Eye (tissue), 1 donor: ENCODE measurements around the gene HORMAD2.

Source experiments
- DNase-seq: peaks from one replicate; pipeline ENCODE4 v3.0.0-alpha.2; 2015

Gene HORMAD2, protein sequence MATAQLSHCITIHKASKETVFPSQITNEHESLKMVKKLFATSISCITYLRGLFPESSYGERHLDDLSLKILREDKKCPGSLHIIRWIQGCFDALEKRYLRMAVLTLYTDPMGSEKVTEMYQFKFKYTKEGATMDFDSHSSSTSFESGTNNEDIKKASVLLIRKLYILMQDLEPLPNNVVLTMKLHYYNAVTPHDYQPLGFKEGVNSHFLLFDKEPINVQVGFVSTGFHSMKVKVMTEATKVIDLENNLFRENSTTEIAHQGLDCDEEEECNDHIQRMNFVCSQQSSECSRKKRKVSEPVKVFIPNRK

DNA sequence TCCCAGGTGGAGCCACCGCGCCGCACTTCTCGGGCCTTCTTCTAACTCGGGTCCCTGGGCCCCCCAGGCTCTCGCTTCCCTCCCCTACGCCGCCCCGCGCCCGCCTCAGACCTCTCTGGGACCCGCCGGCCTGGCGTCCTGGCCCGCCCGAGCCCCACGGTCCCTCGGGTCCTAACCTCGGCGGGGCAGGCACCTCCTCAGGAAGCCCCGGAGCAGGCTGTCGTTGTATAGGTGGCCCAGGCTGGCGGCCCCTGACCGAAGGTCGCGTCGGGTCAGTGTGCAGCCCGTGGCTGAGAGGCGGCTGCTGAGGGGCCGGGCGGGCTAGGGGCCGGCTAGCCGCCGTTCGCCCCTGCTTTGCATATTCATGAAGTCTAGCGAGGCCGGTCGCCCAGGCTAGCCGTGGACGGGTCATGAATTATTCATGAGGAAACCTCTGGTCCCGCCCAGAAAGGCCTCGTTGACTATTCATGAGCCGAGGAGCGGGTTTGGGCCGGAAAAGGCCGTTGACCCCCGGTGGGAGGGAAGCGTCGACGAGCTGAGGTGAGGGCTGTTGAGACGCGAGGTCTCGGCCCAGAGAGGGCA lies at the start of gene HORMAD2:
TSS of gene HORMAD2 (plus strand) at position 513 of the 582 bp plus-strand sequence. CDS start 13,489 bp downstream, outside the sequence.
- peak; percentile 93 for DNase-seq

DNA sequence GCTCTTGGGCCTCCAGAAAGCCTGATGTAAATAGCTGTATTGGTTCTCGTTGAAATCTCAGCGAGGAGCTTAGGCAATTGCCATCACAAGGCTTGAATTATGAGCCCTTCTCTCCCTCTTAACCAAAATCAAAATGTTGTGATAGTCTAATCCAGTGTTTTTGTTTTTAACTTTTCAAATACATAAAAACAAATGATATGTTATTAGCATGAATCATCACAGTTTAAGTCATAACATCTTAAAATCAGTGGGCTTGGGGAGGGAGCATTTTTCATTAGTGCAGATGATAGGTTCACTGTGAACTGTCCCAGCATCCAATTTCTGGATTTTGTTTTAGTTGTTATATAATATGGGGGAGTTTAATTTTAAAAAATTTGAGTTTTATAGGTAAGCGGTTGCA lies 48.9 kb upstream of the HORMAD2 start:
- no peak for DNase-seq

DNA sequence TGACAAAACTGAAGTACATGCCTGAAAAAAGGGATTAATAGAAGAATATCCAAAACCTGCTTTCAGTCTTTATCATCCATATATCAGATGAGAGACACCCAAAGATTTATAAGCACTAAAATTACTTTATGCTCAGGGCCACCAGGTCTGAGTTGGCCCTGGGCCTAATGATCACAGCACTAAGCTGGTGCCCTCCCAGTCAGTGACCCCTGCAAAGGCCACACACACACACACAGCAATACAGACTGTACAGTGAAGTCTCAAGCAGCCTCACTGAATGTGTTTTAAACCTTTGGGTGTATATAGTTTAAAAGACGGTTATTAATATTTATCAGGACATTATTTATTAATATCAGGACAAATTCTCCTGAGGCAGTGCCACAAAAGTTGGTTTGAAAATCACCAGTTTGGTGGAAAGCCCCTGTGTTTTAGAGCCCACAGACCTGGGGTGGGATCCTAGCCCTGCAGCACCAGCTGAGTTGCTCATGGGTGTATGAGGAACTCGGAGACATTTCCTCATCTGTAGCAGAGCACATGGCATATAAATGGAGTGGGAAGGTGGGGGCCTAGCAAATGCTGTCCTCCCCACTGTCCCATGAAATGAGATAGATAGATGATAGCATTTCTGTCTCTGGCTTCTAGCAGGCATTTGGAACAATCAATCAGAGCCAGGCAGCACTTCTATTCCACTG lies 48.4 kb upstream of the HORMAD2 start:
- no peak for DNase-seq

DNA sequence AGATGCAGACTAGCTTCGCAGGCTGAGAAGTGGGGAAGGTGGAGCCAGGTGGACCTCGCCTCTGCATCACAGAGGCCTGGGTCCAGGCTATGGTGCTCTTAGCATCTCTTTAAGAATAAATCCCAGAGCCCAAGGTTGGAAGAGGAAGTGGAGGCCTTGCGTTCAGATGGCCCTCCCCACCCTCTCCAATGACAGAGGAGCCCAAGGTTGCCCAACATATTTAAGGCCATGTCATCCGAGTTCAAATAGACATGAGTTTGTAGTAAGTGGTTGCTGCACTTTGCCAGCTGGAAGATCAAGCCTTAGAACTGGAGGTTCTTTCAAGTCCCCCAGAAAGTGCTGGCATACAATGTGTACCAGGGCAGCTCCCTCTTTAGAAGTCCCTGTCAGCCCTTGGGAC lies 47.1 kb upstream of the HORMAD2 start:
- no peak for DNase-seq

DNA sequence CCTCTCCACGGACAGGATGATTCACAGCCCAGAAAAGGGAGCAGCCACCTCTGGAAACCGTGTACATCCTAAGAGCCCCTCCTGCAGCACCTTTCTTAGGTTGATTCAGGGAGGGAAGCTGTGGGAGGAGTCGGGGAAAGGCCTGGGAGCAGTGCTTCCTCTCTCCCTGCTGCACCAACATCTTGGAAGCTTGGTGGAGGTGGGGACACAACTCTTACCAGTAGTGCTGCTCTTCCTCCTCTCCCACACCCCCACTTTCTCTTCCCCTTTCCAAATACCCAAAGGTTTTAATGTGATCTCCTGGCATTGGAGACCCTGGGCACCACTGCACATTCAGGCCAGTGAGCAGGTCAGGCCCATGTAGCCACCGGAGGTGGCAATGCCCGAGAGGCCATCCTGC lies 46.4 kb upstream of the HORMAD2 start:
- no peak for DNase-seq

DNA sequence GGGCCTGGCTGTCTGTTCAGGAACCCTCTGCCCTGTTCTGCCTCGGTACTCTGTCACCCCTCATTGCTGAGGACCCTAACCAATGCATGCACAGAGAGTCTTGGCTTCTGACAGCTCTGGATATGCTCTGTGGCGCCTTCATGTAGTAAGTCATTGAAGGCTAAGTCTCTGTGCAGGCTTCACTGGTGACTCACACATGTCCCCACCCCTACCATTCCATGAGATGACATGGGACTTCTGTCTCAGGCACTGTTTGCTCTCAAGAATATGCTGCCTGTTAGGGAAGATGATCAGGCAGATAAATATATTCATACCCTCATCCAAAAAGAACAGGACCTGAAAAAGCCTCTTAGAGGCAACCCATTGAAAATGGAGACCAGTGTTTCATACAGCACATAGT lies 43.6 kb upstream of the HORMAD2 start:
- no peak for DNase-seq

DNA sequence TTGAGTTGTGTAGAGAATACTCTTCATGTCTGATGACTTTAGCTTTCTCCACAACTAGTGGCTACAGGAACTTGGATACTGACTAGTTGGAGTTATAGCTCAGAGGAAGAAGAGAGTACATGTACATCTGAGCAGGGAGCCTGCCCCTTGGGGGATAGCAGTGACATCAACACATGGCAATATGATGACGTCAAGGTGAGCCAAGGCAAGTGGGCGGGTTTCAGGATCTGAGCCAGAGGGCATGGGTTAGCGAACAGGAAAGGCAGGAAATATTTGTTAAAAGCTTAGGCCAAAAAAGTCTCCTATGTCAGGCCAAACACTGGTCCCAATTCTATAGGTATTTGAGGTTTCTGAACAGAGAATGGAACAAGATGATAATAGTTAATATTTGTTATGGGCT lies 42.0 kb upstream of the HORMAD2 start:
- peak; percentile 19 for DNase-seq

DNA sequence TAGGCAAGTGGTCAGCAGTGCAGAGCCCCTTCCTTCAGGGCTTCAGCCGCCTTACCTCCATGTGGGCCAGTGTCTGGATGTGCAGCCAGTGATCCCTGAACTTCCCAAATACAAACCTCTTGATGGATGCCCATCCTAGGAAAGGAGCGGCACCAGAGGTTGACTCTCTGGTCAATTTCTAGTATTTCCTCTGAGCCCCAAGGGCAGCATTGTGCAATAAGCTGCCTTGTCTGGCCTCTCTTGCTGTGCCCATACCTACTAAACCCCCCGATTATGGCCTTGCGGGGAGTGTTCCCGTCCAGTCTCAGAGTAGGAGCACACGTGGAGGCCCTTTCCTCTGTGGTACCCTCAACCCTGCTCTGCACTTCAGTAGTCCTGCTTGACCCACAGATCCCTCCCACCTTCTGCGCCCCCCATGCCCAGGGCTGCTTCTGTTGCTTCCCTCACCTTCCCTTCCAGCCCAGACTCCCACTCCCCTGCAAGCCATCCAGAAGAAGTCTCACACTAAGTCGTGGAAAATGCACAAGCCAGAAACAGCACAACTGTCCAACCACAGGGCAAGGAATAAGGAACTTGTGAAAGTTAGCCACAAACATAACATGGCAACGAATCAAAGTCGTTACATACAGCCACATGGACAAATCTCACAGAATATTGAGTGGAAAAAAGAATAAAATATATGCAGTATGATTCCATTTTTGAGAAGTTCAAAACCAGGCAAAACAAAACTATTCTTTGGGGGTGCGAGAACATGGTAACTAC lies 39.6 kb upstream of the HORMAD2 start:
- DNase-seq = no peak

DNA sequence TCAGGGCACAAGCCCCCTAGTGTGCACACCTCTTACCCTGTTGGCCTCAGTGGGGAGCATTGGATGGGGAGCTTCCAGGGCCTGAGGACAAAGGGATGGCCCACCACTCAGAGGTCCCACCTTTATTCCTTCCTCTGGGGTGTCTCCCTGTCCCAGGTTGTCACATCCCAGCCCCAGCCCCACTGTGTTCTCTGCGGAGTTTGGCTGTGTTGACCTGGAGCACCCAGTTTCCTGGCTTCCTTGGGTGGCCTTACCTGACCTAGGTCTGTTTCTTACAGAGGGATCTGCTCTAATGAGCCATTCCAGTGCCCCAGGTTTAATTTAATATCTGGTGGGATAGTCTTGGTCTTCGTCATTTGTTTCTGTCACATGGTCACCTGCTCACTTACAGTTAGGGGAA lies 38.8 kb upstream of the HORMAD2 start:
- DNase-seq = no peak

DNA sequence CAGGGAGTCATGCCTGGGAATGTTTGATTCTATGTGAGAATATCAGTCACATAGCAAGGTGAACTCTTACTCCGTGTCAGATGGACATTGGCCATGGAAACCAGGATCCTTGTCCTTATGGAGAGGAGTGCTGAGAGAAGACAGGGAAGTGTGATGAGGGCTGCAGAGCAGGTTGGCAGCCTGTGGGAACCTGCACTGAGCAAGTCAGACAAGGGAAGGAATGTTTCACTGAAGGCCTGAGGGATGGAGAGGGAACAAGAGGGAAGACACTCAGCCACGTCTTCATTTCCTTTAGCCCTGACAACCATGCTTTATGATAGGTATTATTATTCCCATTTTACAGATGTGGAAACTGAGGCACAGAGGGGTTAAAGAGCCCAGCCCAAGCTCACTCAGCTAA lies 38.4 kb upstream of the HORMAD2 start:
- DNase-seq = no peak

DNA sequence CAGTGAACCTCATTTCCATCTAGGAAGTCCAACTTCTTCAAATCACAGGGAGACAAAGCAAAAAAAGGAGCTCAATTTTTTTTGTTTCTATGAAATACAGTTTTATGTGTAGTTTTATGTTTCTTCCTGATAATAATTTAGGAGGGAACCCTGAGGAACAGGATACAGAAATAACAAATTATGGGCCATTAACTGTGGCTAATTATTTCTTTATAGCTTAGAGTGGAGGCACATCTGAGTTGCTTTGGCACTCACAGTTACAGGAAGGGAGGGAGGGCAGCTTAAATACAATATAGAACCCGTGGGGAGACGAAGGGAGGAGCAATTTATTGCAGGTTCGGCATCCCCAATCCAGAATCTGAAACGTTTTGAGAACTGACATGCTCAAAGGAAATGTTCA lies 37.1 kb upstream of the HORMAD2 start:
- no peak for DNase-seq

DNA sequence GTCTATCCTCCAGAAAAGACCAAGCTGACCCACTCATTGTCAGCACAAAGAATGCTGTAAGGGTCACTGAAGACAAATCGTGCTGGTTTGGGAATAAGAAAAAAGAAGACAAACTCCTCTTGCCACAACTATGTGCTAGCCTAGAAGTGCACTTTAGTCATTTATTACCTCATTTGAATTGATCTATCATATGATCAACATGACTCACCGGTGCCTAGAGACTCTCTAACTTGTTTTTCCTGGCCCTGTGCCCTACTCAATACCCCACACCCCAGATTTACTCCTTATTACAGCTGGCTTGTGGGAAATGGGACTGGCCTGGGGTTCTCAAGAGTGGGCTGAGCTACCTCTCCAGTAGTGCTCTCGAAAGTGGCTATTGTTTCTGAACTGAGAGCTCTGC lies 35.9 kb upstream of the HORMAD2 start:
- peak; percentile 34 for DNase-seq

DNA sequence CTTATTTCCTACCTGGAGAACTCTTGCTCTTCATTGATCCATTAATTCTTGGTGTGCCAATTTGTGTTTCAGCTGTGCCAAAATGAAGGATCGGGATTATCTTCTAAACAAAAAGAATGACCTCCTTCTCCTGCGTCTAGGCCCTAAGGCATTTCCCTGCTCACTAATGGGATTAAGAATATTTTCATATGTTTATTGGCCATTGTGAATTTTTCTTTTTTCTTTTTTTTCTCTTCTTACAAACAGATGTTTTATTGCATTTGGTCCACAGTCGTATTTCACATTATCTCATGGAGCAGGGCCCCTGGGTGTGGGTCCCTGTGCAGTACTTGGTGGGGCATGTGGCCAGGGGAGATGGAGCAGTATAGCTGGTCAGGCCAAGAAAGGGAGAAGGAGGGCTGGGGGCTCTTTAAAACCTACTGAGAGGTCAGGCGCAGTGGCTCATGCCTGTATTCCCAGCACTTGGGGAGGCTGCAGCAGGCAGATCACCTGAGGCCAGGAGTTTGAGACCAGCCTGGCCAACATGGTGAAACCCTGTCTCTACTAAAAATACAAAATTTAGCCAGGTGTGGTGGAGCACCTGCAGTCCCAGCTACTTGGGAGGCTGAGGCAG lies 35.3 kb upstream of the HORMAD2 start:
- no peak for DNase-seq

DNA sequence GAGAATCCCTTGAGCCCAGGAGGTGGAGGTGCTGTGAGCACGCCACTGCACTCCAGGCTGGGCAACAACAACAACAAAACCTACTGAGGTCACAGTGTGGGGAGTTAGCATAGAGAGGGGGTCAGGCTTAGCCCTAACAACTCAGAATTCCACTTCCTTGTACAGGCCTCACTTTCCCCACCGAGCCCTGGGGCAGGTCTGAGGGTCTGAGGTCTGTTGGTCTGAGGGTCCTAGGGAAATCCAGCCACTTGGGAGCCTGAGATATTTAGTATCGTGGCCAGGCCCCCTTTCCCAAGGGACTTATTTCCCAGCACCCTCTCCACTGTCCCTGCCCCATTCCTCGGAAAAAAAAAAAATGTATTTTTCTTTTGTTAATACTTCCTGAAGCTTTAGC lies 34.8 kb upstream of the HORMAD2 start:
- DNase-seq = no peak

DNA sequence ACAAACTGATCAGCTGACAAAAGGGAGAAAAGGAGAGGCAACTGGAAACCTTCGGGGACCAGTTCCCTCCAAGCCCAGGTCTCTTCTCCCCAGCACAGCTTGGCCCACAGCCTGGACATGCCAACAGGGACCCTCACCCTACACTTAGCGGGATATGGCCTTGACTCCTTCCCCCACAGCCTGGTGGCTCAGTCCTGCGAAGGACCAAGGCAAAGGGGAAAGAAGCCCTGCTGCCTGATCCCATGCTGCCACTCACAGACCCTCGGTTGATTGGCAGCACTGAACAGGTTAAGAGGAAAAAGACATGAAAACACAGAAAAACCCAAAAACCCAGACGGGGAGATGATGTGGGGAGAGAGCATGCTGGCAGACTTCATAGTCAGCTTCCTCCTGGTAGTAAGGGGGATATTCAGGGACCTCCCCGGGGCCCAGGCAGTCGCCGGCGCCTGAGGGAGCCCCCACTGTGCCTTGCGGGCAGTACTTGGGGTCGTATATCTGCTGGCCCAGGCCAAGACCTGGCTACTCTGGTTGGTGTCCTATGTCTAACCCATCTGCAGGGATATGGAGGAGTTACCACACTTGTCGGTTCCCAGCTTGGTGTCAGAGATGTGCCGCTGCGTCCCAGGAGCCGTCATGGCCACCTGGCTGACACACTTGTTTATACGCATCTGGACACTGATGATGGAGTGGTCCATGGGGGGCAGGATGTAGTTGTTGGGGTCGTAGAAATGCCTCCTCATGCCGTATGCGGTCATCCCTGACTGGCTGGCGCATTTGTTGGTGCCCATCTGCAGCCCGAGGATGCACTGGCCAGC lies 34.2 kb upstream of the HORMAD2 start:
- no peak for DNase-seq

DNA sequence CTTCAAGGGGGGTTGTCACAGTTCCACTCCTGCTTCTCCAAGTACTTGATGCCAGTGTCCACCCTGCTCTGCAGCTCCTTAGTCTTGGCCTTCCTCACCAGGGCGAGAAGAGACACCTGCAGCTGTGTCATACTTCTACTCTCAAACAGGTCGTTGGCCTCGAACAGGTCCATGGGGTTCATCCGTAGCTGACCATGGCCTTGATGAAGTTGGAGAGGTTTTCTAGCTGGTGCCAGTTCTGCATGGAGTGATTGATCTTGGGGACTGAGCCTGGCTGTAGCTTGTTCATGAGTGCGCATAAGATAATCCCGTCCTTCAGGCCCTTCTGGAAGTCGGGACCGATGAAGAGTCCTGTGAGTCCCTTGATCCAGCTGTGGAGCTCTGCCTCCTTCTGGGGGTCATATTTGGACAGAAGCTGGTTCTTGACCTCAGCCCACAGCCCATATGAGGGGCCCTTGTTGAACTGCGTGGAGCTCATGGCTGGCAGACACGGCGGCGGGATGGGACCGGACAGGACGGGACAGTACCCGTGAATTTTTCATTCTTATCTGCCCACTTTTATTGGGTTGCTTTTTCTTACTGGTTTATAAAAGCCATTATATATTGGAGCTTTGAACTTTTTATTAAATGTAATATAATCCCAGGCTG lies 33.4 kb upstream of the HORMAD2 start:
- DNase-seq = no peak

DNA sequence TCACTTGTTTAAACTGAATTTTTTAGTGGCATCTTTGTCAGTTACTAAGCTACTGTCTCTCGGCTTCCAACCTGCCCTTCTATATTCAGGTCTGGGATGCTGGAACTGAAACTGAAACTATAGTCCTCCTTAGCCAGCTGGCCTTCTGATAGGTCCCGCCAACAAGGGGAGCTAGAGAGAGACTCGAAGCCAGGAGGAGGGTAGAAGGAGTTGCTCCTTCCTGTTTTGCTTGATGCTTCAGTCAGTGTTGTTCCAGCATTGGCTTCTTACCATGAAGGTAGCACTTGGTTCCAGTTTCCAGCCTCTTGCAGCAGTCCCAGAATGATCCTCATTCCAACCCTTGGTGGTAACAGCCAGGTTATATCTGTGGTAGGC lies 32.9 kb upstream of the HORMAD2 start:
- no peak for DNase-seq

DNA sequence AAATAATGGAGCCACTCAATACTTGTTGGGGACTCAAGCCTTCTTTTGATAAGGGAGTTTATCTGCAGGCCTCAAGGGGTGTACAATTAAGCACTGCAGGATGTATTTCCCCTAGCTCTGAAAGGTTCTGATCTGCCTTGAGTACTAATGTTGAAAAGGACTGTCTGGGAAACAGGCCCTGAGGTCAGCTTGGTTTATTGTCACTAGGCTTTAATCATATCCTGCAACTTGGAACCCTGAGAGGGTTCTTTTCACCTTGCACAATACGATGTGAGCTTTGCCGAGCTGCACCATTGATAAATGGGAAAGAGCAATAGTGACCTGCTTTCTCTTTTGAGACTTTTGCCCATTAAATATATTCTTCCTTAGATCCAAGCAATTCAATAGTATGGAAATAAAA lies 31.6 kb upstream of the HORMAD2 start:
- no peak for DNase-seq

DNA sequence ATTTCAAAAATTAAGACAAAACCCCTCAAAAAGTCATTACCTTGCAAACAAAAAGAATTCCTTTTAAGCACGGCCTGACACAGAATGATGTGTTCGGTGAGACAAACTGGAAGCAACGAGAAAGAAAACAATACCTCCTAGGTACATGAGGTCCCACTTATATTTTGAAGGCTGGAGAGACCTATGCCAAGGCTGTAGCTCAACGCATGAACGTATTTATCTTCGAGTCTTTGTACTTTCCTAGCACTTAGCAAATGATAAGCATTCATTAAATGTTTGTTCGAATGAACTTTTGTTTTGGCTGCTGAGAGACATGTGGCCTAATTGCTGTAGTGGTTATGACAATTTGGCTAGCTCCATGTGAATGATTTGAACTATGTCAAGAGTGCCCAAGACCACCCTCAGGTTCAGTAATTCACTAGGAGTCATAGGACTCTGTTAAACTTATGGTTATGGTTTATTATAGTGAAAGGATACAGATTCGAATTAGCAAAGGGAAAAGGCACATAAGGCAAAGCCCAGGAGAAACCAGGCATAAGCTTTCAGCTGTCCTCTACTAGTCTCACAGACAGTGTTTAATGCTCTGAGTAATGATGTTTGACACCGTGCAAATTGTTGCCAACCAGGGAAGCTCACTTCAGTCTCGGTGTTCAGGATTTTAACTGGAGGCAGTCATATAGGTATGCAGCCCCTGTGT lies 26.0 kb upstream of the HORMAD2 start:
- peak; percentile 49 for DNase-seq

DNA sequence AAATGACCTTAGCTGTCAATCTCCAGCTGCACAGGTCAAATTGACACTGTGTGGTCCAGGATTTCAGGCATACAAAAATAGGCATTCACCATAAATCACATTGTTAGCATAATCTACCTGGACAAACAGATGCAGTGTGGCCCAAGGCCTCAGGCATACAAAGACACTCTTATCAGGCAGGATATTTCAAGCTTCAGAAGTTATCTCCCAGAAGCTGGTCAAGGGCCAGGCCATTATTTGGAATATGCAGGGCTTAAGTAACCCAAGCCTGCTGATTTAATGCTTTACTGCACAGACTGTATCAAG lies 25.5 kb upstream of the HORMAD2 start:
- DNase-seq = no peak

DNA sequence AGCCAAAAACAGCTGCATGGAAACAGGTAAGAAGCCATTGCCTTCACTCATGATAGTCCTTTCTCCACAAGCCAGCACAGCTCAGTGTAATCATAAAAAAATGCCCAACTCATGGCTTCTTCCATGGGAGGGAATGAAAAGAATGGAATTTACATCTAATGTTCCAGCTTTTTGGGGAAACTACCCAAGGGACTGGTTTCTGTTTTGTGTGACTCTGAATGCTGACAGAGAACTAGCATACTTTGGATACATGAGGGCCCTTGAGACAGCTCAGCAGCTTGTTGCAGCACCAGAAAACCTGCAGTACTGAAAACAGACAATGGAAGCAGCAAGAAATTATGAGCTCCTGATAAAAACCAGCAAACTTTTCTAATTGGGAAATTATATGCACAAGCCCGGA lies 24.2 kb upstream of the HORMAD2 start:
- no peak for DNase-seq
